Neuronal stem cell (in vitro differentiated cells): ENCODE results near the gene SPATA1.

Experiments
- DNase-seq: peaks from one replicate; pipeline ENCODE4 v3.0.0-alpha.2; 2013; ENCODE audit warnings: low spot score
- H2AFZ ChIP-seq: one replicate; pipeline ENCODE4 v1.6.1; 2013; ENCODE audit warnings: mild to moderate bottlenecking, low read length, inconsistent platforms
- H2AK5ac ChIP-seq: 2 replicates; pipeline ENCODE4 v1.6.1; 2013; ENCODE audit warnings: low read depth, mild to moderate bottlenecking, inconsistent platforms, low read length, moderate library complexity, mixed read lengths
- H2BK120ac ChIP-seq: 2 replicates; pipeline ENCODE4 v1.6.1; 2013; ENCODE audit warnings: low read depth, mild to moderate bottlenecking, inconsistent platforms, low read length, moderate library complexity, mixed read lengths
- H2BK12ac ChIP-seq: one replicate; pipeline ENCODE4 v1.6.1; 2013; ENCODE audit warnings: low read length, inconsistent platforms
- H2BK15ac ChIP-seq: 2 replicates; pipeline ENCODE4 v1.6.1; 2013; ENCODE audit warnings: mild to moderate bottlenecking, low read length, inconsistent platforms, mixed read lengths
- H2BK5ac ChIP-seq: one replicate; pipeline ENCODE4 v1.6.1; 2013; ENCODE audit warnings: inconsistent platforms, mild to moderate bottlenecking, low read length, moderate library complexity
- H3K14ac ChIP-seq: one replicate; pipeline ENCODE4 v1.6.1; 2013; ENCODE audit warnings: low read length, inconsistent platforms
- H3K18ac ChIP-seq: 2 replicates; pipeline ENCODE4 v1.6.1; 2013; ENCODE audit warnings: low read length, inconsistent platforms
- H3K23ac ChIP-seq: 2 replicates; pipeline ENCODE4 v1.6.1; 2013; ENCODE audit warnings: low read depth, mild to moderate bottlenecking, mixed read lengths, low read length, inconsistent platforms; ENCODE audit not compliant: poor library complexity
- H3K27ac ChIP-seq: replicated peaks from 3 replicates; pipeline ENCODE4 v1.5.1; 2013; ENCODE audit warnings: low read length, inconsistent platforms
- H3K27me3 ChIP-seq, 3 experiments: 2 replicates each; pipeline ENCODE4 v1.6.1; 2013; ENCODE audit warnings: low read length in 3 of 3, mild to moderate bottlenecking in 2 of 3, inconsistent platforms in 1 of 3, low read depth in 1 of 3, mixed read lengths in 1 of 3, moderate library complexity in 1 of 3; ENCODE audit not compliant: control insufficient read depth in 3 of 3, insufficient read depth in 3 of 3
- H3K36me3 ChIP-seq, 2 donors: replicated peaks in 1 of 2; 2 replicates each; pipeline ENCODE4 v1.6.1; 2013; ENCODE audit warnings: low read length in 2 of 2; ENCODE audit not compliant: control insufficient read depth in 2 of 2, insufficient read depth in 2 of 2
- H3K4ac ChIP-seq: 2 replicates; pipeline ENCODE4 v1.6.1; 2013; ENCODE audit warnings: inconsistent platforms, mild to moderate bottlenecking, low read length, moderate library complexity
- H3K4me1 ChIP-seq, 2 donors: 1 replicate in 1 of 2; 2 replicates in 1 of 2; pipeline ENCODE4 v1.6.1; 2013; ENCODE audit warnings: low read length in 2 of 2, low read depth in 1 of 2; ENCODE audit not compliant: control insufficient read depth in 2 of 2, insufficient read depth in 1 of 2
- H3K4me2 ChIP-seq: one replicate; pipeline ENCODE4 v1.6.1; 2013; ENCODE audit warnings: mild to moderate bottlenecking, low read length, inconsistent platforms; ENCODE audit not compliant: insufficient read depth, poor library complexity, severe bottlenecking
- H3K4me3 ChIP-seq, 2 donors: 2 replicates each; pipeline ENCODE4 v1.5.1; 2013; ENCODE audit warnings: low read length in 2 of 2, mild to moderate bottlenecking in 2 of 2, inconsistent platforms in 1 of 2, moderate library complexity in 1 of 2
- H3K79me1 ChIP-seq: one replicate; pipeline ENCODE4 v1.6.1; 2013; ENCODE audit warnings: low read depth, mild to moderate bottlenecking, inconsistent platforms, low read length, moderate library complexity
- H3K9ac ChIP-seq: one replicate; pipeline ENCODE4 v1.6.1; 2013; ENCODE audit warnings: mild to moderate bottlenecking, low read depth, low read length, inconsistent platforms; ENCODE audit not compliant: poor library complexity
- H3K9me3 ChIP-seq, 2 donors: replicated peaks in 1 of 2; 2 replicates each; pipeline versions ENCODE3 to v1.6.1; 2013; ENCODE audit warnings: low read length in 2 of 2, mild to moderate bottlenecking in 2 of 2, inconsistent platforms in 1 of 2, low read depth in 1 of 2, mixed read lengths in 1 of 2, moderate library complexity in 1 of 2; ENCODE audit not compliant: control insufficient read depth in 2 of 2, insufficient read depth in 1 of 2
- H4K8ac ChIP-seq: one replicate; pipeline ENCODE4 v1.6.1; 2013; ENCODE audit warnings: low read depth, mild to moderate bottlenecking, inconsistent platforms, low read length, moderate library complexity
- H4K91ac ChIP-seq: one replicate; pipeline ENCODE4 v1.6.1; 2013; ENCODE audit warnings: low read length, low read depth, mild to moderate bottlenecking, inconsistent platforms; ENCODE audit not compliant: poor library complexity
- WGBS, 2 donors: extraction: QIAGEN DNeasy Blood & Tissue Kit; methylation state at CpG; one replicate each; pipeline ENCODE4 v1.1.7; 2013; ENCODE audit warnings: missing lambda C conversion rate in 2 of 2, mixed read lengths in 1 of 2; ENCODE audit not compliant: insufficient read length in 2 of 2, insufficient replicate concordance in 1 of 2; ENCODE audit errors: extremely low coverage in 2 of 2; 5-methylcytosine and 5-hydroxymethylcytosine counted together

The SPATA1 gene

DNA sequence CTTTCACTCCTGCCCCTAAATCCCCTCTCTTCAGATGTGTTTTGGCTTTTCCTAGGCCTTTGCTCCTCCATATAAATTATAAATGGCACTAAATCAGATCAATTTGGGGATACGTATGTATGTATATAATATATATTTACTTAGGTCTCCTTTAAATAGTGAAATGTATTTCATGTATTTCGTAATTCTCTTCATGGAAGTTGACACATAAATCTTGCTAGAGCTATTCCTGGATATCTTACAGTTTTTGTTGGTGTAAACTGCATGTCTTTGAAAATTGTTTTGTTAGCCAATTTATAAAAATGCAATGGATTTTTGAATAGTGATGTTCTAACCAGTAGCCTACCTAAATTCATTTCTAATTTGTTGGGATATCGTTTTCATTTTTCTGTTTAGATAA lies 18.1 kb upstream of the SPATA1 start:
- Histone ChIP-seq H3K79me1 (peaks cover 1% of the 10 kb centered on the region), H3K23ac (no peak overlapping the region), H3K14ac (no peak overlapping the region), H2BK5ac (no peak overlapping the region), H3K4me2 (no peak overlapping the region), H3K9me3 (peaks cover 0 to 7% of the 10 kb centered on the region in 2 donors), H3K4ac (no peak overlapping the region), H2AFZ (no peak overlapping the region), H2BK120ac (no peak overlapping the region), H3K36me3 (peaks cover 7 to 84% of the 10 kb centered on the region in 2 donors), H3K27me3 (no peaks in the 10 kb centered on the region), H2BK15ac (no peak overlapping the region), H2AK5ac (no peak overlapping the region), H4K8ac (no peak overlapping the region), H2BK12ac (no peak overlapping the region), H3K4me1 (no peaks in the 10 kb centered on the region), H3K4me3 (no peak overlapping the region), H3K27ac (no peak overlapping the region), H3K9ac (no peak overlapping the region), H3K18ac (no peak overlapping the region), H4K91ac (no peak overlapping the region)
- no CpG with 5 or more reads among the region's 3 CpGs for WGBS, 2 donors
- no peak for DNase-seq

DNA sequence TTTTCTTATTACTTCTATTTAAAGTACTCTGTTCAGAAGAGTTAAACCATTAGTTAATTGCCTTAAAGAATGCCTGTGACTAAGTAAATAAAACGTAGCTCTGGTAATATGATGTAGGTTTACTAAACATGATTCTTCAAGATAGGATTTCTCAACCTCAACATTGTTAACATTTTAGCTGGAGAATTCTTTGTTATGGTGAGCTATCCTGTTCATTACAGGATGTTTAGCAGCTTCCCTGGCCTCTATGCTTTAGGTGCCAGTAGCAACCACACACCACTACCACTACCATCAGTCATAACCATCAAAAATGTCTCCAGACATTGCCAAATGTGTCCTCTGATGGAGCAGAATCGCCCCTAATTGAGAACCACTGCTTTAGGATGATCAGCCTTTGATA lies 16.4 kb upstream of the SPATA1 start:
- no peak overlapping the region for H2BK120ac ChIP-seq
- no peak overlapping the region for H2AK5ac ChIP-seq
- H4K8ac ChIP-seq: no peak overlapping the region
- H2AFZ ChIP-seq: no peak overlapping the region
- no CpG with 5 or more reads among the region's 2 CpGs for WGBS, 2 donors
- DNase-seq: no peak
- H3K4me3 ChIP-seq: no peak overlapping the region
- no peak overlapping the region for H3K4ac ChIP-seq
- H3K27ac ChIP-seq: no peak overlapping the region
- H2BK12ac ChIP-seq: no peak overlapping the region
- H3K36me3 ChIP-seq: peaks cover 7 to 85% of the 10 kb centered on the region in 2 donors
- no peak overlapping the region for H3K18ac ChIP-seq
- H3K14ac ChIP-seq: no peak overlapping the region
- no peak overlapping the region for H3K9ac ChIP-seq
- no peak overlapping the region for H2BK15ac ChIP-seq
- H3K4me2 ChIP-seq: no peak overlapping the region
- no peaks in the 10 kb centered on the region for H3K4me1 ChIP-seq
- no peak overlapping the region for H2BK5ac ChIP-seq
- H3K23ac ChIP-seq: no peak overlapping the region
- H3K27me3 ChIP-seq: no peaks in the 10 kb centered on the region
- H4K91ac ChIP-seq: no peak overlapping the region
- peaks cover 1% of the 10 kb centered on the region for H3K79me1 ChIP-seq
- H3K9me3 ChIP-seq: peaks cover 0 to 7% of the 10 kb centered on the region in 2 donors

DNA sequence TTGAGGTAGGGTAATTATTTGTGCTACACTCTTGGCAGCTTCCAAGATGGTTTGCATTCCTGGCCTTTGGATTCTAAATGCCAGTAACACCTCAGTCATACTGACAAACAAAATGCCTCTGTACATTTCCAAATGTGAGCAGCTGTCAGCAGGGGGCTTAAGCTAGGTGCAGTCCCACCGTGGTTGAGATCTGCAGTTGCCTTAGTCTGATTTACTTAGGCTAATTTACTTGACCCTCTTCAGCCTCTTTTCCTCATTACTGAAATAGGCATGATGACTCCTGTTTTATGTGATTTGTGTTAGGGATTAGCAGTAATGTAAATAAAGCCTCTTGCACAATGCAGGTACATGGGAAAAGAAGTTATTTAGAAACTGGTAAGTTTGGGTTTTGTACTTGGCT lies 13.5 kb upstream of the SPATA1 start:
- Histone ChIP-seq H4K91ac (no peak overlapping the region), H3K23ac (no peak overlapping the region), H3K4me1 (no peaks in the 10 kb centered on the region), H3K4me3 (no peak overlapping the region), H3K14ac (no peak overlapping the region), H3K79me1 (peaks cover 1% of the 10 kb centered on the region), H2AK5ac (no peak overlapping the region), H3K27me3 (no peaks in the 10 kb centered on the region), H3K4me2 (no peak overlapping the region), H3K36me3 (peaks cover 7 to 90% of the 10 kb centered on the region in 2 donors), H3K4ac (no peak overlapping the region), H2BK120ac (no peak overlapping the region), H3K9me3 (no peaks in the 10 kb centered on the region), H2BK5ac (no peak overlapping the region), H4K8ac (no peak overlapping the region), H3K9ac (no peak overlapping the region), H3K27ac (no peak overlapping the region), H2AFZ (no peak overlapping the region), H2BK12ac (no peak overlapping the region), H3K18ac (no peak overlapping the region), H2BK15ac (no peak overlapping the region)
- DNase-seq: no peak
- WGBS, 2 donors: no CpG with 5 or more reads among the region's 1 CpG

DNA sequence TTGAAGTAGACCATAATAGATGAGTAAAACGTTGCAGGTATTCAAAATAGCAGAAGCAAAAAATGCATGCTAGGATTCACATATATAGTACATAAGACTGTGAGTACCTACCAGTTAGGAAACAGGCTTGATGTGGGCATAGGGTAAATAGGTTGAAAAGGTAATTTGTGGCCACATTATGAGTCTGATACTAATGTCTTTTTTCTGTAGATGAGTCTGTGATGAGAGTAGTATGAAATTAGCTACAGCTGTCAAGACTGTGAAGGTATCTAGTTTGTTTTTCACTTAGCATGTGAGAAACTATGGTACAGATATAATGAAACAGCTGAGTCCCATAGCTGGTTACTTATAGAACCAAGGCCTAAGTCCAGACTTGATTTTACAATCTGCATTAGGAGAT lies 12.4 kb upstream of the SPATA1 start:
- Histone ChIP-seq H3K4me3 (no peak overlapping the region), H2BK5ac (no peak overlapping the region), H4K91ac (no peak overlapping the region), H3K18ac (no peak overlapping the region), H3K27me3 (no peaks in the 10 kb centered on the region), H2AK5ac (no peak overlapping the region), H2BK12ac (no peak overlapping the region), H3K9me3 (no peaks in the 10 kb centered on the region), H3K4ac (no peak overlapping the region), H4K8ac (no peak overlapping the region), H3K4me1 (no peaks in the 10 kb centered on the region), H2BK15ac (no peak overlapping the region), H3K27ac (no peak overlapping the region), H3K9ac (no peak overlapping the region), H2BK120ac (no peak overlapping the region), H3K36me3 (peaks cover 7 to 98% of the 10 kb centered on the region in 2 donors), H3K14ac (no peak overlapping the region), H3K79me1 (peaks cover 1% of the 10 kb centered on the region), H3K23ac (no peak overlapping the region), H2AFZ (no peak overlapping the region), H3K4me2 (no peak overlapping the region)
- WGBS, 2 donors: no CpG with 5 or more reads among the region's 1 CpG
- no peak for DNase-seq
